ENCODE results near the gene BRAF.
"Not testable (repeated sequence)": the region's sequence is repeated elsewhere in the genome, so short reads cannot be mapped to it uniquely, and the experiment has no call there.

Gene BRAF

DNA sequence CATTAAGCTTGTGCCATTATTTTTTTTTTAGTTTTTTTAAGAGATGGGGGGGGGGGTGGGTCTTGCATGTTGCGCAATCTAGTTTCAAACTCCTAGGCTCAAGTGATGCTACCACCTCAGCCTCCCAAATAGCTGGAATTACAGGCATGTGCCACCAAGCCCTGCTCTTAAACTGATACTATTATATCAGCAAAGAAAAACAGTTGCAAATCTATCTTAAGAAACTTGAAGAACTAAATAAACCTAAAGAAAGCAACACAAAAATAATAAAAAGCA lies 47.5 kb downstream of the BRAF start:
- peak; percentile 3 for DNase-seq (ENCODE audit: low read depth)

DNA sequence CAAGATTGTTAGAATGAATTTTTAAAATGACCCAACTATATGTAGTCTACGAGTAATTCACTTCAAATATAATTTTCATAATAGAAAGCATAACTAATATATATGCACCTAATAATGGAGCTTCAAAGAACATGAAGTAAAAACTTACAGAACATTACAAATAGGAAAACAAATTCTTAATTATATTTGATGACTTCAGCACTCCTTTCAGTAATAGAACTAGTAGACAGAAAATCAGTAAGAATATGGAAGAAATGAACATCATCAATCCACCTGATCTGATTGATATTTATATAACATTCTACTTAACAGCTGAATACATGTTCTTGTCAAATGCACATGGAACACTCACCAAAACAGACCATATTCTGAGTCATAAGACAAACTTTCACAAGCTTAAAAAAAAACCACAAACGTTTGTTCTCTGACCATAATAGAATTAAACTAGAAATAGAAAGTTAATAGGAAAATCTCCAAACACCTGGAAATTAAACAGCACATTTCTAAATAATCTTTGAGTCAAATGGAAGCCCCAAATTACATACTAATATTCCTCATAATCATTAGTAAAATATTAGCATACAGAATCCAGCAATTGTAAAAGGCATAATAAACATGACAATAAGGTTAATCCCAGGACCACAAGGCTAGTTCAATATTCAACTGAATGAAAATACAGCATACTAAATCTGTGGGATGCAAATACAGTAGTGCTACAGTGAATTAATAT lies 48.0 kb downstream of the BRAF start:
- peak; percentile 67 for DNase-seq (ENCODE audit: low read depth)

GRCh38 chr7:140873434-140873833 lies 51.3 kb downstream of the BRAF start:
- DNase-seq (ENCODE audit: low read depth) = no peak

GRCh38 chr7:140870003-140870402 lies 54.7 kb downstream of the BRAF start:
- no peak for DNase-seq (ENCODE audit: low read depth)

DNA sequence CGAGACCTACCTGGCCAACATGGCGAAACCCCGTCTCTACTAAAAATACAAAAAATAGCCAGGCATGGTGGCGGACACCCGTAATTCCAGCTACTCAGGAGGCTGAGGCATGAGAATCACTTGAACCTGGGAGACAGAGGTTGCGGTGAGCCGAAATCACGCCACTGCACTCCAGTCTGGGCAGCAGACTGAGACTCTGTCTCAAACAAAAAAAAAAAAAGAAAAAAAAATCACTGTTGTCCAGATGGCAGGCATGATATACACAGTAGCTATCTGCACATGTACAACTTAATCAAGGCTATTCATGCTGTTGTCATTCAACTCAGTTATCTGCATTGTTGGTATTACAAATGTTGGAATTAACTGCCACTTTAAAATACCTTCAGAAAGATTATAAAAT lies 55.3 kb downstream of the BRAF start:
- no peak for DNase-seq (ENCODE audit: low read depth)

DNA sequence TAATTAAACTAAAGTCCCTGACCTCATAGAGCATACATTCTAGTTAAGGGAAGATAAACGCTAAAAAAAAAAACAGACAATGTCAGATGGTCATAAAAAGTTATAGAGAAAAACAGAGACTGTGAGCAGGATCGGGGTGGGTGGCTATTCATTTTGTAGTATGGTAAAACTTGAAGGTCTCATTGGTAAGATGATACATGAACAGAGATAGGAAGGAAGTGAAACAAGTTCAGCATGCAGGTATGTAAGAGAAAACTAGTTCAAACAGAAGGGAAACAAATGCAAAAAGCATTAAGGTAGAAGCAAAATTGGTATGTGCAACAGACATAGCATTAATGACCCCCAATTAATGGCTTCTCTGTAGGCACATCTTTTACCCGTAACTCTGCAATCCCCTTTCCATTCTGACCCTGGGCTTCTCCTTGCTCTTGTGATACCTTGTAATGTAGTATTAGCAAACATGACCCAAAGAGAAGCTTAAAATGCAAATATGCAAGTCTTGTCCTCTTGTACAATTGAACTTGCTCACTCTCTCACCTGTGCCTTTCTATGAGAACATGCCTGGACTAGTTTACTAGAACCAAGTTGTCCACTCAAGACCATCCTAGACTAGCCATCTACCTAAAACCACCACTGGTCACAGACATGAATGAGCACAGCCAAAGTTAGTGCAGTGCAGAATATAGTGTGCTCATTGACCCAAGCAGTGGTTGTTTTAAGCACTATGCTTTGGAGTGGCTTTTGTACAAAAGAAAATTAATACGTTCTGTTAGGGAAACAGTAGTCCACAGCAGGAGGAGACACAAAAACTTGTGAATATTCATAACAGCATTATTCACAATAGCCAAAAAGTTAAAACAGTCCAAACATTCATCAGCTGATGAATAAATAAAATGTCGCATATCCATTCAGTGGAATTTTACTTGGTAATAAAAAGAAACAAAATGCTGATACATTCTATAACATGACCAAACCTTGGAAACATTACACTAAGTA lies 57.0 kb downstream of the BRAF start:
- no peak for DNase-seq (ENCODE audit: low read depth)

DNA sequence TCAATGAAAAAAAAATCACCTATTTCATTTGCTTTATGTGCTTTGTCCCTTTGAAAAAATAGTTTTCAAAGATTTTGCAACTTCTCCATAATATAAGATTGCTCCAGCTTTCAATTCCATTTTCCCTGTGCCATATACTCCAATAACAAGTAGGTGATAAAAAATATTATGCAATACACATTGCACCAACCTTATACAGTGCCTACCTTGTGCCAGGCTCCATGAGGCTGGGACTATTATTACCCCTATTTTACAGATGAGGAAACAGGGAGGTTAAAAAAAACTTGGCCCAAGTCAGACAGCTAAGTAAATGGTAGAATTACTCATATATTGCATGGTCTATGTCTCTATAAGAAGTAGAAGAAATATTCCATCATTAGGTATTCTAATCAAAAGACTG lies 57.8 kb downstream of the BRAF start:
- no peak for DNase-seq (ENCODE audit: low read depth)

- DNase-seq (ENCODE audit: low read depth) = no peak
Observed at GRCh38 chr7:140864732-140865131, 60.0 kb downstream of the BRAF start.

- no peak for DNase-seq (ENCODE audit: low read depth)
Observed at GRCh38 chr7:140863867-140864266, 60.9 kb downstream of the BRAF start.

DNA sequence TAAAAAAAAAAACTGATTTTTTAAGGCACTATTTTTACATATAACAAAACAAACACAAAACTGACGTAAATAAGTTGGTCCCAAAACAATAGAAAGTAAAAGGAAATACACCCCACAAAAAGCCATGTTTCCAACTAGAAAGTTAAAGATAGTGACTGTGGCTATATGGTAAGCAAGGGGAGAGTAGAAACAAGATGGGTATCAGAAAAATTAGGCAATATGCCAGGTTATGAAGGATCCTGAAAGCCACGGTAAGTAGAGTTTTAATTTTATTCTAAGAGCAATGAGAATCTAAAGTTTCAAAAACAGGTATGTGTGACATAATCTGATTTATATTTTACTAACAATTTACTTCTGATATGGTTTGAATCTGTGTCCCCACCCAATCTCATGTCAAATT lies 61.5 kb downstream of the BRAF start:
- no peak for DNase-seq (ENCODE audit: low read depth)

GRCh38 chr7:140857048-140857447 lies 67.7 kb downstream of the BRAF start:
- peak; percentile 20 for DNase-seq (ENCODE audit: low read depth)

- DNase-seq (ENCODE audit: low read depth) = no peak
Observed at GRCh38 chr7:140841166-140841715, 83.5 kb downstream of the BRAF start.

- no peak for DNase-seq (ENCODE audit: low read depth)
Observed at GRCh38 chr7:140831724-140832123, 93.0 kb downstream of the BRAF start.

GRCh38 chr7:140829720-140830119 lies 95.0 kb downstream of the BRAF start:
- no peak for DNase-seq (ENCODE audit: low read depth)

- DNase-seq (ENCODE audit: low read depth) = no peak
Observed at GRCh38 chr7:140828741-140829140, 96.0 kb downstream of the BRAF start.

DNA sequence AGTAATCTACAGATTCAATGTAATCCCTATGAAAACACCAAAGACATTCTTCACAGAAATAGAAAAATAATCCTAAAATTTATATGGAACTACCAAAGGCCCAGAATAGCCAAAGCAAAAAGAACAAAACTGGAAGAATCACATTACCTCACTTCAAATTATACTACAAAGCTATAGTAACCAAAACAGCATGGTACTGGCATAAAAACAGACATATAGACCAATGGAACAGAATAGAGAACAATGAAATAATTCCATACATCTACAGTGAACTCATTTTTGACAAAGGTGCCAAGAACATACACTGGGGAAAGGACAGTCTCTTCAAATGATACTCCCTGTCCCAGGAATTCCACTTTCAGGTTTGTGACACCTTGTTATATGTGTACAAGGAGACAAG lies 107.3 kb downstream of the BRAF start:
- DNase-seq (ENCODE audit: low read depth) = not testable (repeated sequence)

GRCh38 chr7:140810830-140811556 lies 113.7 kb downstream of the BRAF start:
- peak; percentile 74 for DNase-seq (ENCODE audit: low read depth)

GRCh38 chr7:140810385-140810784 lies 114.3 kb downstream of the BRAF start:
- DNase-seq (ENCODE audit: low read depth) = no peak

DNA sequence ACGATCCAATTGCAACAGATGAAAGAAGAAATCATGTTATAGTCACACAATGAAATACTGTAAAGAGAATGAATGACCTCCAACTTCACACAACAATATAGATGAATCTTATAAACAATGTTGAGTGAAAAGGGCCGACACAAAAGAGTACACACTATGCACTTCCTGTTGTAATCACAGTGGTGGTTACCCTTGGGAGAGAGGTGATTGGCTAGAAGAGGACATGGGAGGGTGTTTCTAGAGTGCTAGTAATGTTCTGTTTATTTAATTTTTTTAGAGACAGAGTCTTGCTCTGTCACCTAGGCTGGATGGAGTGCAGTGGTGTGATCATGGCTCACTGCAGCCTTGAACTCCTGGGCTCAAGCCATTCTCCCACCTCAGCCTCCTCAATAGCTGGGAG lies 145.8 kb downstream of the BRAF start:
- no peak for DNase-seq (ENCODE audit: low read depth)

- DNase-seq (ENCODE audit: low read depth) = no peak
Observed at GRCh38 chr7:140778568-140778967, 146.2 kb downstream of the BRAF start.

DNA sequence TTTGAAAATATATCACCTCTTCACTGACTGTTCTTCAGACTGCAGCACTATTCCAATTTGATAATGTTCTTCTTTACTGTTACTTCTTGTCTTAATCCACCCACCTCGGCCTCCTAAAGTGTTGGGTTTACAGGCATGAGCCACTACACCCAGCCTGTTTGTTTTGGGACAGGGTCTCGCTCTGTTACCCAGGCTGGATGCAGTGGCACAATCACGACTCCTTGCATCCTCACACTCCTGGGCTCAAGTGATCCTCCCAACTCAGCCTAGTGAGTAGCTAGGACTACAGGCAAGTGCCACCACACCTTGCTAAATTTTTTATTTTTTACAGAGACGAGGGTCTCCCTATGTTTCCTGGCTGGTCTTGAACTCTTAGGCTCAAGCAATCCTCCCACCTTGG lies 150.4 kb downstream of the BRAF start:
- DNase-seq (ENCODE audit: low read depth) = no peak

GRCh38 chr7:140773104-140773503 lies 151.6 kb downstream of the BRAF start:
- peak; percentile 8 for DNase-seq (ENCODE audit: low read depth)
